UCSD-AML1 (cell line): ENCODE data around the gene MMP28.

Source experiments
- DNase-seq: peaks from one replicate; lab custom pipeline; 2025; ENCODE audit not compliant: unreplicated experiment; lab: John Stamatoyannopoulos, UW

The MMP28 gene

DNA sequence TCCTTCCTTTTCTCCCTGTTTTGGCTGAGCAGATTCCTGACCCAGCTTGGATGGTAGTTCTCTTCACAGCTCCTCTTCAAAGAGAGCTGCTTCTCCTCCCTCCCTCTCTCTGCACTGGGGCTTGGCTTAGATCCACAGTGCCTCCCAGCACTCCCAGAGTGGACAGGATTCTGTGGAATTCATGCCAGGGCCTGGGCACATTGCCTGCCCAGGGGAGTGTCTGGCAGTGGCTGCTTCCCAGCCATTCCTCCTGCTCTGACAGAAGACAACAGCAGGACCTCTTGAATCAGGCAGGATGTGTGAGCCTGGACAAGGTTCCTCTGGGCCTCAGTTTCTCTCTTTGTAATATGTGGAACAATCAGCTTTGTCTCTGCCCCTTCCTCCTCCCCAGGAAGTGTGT, 4.5 kb upstream of the MMP28 start:
- no peak for DNase-seq

DNA sequence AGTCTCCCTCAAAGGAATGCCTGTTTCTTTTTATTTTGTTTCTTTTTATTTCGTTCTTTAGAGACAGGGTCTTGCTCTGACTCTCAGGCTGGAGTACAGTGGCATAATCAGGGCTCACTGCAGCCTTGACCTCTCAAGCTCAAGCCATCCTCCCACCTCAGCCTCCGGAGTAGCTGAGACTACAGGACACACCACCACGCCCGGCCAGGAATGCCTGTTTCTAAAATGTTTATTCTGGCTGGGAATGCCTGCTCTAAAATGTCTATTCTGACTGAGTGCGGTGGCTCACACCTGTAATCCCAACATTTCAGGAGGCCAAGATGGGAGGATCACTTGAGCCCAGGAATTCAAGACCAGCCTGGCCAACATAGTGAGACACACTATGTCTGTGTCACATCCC, 2.5 kb upstream of the MMP28 start:
- DNase-seq: no peak

DNA sequence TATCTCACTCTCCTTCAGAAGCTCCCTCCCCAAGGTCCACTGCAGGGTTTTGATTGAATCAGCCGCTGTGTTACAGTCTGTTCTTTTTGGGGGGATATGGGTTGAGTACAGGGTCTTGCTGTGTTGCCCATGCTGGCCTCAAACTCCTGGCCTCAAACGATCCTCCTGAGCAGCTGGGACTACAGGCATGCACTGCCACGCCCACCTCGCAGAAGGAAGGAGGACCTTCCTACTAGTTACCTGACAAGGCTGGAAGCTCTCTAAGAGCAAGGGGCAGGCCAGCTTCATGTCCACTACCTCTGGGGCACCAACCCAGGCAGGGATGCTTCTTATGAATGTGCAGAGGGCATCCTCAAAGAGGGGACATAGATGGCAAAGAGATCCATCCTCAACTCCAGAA, 1.9 kb upstream of the MMP28 start:
- DNase-seq: no peak

DNA sequence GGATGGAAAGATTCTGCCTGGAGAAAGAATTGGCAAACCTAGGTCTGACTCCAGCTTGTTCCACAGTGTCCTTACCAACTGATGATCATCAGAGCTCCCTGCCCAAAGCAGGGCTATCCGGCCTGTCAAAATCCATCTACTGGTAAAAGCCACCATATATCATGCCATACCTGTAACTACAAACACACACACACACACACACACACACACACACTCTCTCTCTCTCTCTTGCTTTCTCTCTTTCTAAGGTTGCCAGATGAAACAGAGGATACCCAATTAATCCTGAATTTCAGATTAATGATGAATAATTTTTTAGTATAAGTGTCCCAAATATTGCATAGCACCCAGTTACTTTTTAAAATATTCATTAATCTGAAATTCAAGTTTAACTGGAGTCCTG, 1.5 kb upstream of the MMP28 start:
- DNase-seq: no peak

DNA sequence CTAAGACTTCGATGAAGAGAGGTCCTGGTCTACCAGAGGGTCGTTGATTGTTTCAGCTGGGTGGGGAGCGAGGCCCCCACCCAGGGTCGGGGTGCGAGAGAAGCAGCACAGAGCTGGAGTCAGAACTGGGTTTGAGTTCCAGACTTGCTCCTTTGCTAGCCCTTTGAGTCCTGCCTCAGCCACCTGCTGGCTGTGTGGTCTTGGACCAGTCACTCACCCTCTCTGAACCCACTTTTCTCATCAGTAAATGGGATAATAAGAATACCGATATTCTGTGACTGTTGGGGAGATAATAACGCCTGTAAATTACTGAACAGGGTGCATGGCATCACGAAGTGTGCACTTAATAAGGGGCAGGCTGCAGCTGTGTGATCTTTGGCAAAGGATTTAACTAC, 427 bp upstream of the MMP28 start:
- no peak for DNase-seq

GRCh38 chr17:35793257-35793656, 2.2 kb downstream of the MMP28 start:
- DNase-seq: no peak

- DNase-seq: no peak
These were observed 3.6 kb downstream of the MMP28 start for GRCh38 chr17:35791681-35792350.

DNA sequence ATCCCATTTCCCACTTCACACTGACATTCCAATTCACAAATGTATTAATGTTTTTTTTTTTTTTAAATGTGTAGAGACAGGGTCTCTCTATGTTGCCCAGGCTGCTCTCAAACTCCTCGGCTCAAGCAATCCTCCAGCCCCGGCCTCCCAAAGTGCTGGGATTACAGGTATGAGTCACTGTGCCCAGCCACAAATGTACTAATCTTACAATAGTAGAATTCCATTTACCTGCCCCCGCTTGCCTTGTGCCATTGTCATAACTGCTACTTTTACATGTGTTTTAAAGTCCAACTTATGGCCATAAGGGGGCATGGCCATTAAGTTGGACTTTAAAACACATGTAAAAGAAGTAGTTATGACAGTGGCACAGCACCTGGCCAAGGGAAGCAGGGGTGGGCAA, 4.6 kb downstream of the MMP28 start:
- DNase-seq: no peak

DNA sequence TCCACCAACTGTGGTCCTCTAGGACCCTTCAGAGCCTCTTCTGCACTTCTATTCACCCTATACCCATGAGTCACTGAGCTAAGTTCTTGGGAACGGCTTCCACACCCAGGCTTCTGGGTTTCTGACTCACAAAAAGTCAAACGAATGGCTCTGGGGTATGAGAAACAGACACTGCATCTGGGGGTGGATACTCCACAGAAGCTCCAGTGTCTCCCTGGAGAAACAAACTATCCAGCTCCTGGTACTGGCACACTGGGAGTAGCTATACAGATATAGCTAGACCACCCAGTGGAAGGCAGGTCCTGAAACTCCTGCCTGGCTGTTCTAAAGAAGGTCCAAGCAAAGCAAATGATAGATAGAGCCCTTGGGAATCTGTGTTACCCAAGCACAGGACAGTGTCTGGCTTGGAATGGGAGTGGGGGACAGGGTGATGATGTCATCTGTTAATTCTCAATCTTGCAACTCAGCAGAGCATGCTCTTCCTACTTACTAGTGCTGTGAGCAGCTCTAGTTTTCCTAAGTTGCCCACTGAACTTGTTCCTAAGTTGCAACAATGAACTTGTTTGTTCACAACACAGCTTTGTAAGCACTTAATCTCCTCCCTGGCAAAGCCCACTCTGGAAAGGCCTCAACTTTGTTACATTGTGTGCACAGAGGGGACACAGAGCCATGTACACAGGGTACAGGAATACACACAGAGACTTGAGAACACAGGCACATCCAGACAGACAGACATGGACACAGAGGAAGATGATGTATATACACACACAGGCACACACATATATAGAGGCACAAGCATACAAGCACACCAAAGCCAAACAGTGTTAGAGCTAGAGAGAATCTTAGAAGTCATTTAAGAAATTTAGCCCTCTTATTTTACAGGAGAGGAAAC, 6.7 kb downstream of the MMP28 start:
- DNase-seq: no peak

DNA sequence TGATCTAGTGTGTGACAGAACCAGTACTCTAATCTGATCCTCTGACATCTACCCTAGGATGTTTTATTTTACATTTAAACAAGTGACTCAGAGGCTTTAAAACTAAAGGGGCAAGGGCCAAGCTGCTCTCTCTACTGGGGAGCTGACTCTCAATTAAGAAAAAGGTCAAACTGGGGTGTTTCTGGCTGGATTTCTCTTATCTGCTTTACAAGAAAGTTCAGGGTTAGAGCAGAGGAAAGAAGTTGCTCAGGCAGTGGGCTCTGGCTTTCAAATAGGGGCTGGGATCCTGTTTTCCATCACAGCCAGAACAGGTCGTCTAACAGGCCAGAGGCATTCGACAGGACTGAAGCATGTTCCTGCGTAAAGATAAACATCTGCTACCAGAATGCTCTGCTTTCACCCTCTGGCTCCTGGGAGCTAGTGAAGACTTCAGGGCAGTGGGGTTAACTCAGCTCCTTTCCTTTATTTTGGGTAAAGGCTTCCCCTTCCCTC, 8.5 kb downstream of the MMP28 start:
- no peak for DNase-seq

DNA sequence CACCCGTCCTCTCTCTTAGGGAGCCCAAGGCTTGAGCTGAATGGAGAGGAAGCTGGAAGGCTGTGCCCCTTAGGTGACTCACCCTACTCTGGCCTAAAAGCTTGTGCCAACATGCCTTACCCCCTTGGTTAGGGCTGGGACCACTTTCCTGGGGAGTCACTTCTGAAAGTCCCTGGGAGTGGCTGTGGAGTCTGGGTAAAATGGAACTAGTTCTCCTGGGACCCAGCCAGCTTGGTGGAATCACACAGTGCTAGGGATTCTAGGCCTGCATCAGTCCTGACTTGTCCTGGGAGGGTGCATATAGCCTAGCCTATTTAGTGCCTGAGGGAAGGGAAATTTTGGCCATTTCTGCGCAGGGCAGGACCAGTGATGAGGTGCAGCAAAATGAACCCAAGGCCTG, 10.5 kb downstream of the MMP28 start:
- DNase-seq: no peak

DNA sequence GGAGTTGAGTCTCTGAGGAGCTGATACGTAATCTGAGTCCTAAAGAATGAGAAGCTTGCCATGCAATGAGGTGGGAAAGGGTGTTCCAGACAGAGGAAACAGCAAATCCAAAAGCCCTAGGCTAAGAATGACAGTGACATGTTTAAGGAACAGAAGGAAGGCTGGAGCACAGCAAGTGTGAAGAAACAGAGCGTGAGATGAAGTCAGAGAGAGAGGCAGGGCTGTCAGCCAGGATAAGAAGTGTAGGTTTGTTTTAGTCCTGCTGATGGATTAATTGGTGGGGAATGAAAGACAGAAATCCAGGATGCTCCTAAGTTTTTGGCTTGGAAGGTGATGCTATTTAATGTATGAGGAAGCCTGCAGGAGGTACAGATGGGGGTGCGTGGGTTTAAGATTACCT, 14.5 kb downstream of the MMP28 start:
- DNase-seq: no peak

DNA sequence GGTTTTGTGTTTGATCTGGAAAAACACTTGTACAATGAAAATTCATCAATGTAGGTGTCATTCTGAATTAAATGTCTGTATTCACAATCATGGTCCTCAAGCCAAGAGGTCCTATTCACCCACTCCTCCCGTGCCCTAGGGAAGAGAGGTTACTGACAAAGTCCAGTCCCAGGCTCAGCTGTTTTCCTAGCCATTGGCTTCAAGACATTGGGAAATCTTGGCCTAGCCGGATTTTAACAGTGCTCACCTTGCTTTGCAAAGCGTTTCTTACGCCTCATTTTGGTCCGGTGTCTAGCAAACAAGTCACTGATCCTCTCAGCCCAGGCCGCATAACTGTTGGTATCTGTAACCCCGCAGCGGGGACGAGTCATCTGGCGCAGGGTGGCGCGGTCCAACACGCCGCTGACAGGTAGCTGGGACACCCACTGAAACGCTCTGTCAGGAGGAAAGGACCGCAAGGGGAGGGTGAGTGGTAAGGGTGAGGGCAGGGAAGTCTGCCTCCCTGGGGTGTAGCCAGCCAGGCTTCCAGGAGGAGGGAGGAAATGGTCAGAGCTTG, 16.7 kb downstream of the MMP28 start:
- DNase-seq: no peak

- peak; percentile 61 for DNase-seq
These were observed 19.9 kb downstream of the MMP28 start for GRCh38 chr17:35775583-35775982.

- DNase-seq: no peak
These were observed 20.4 kb downstream of the MMP28 start for GRCh38 chr17:35775039-35775438.

- DNase-seq: no peak
These were observed 20.9 kb downstream of the MMP28 start for GRCh38 chr17:35774499-35774898.

DNA sequence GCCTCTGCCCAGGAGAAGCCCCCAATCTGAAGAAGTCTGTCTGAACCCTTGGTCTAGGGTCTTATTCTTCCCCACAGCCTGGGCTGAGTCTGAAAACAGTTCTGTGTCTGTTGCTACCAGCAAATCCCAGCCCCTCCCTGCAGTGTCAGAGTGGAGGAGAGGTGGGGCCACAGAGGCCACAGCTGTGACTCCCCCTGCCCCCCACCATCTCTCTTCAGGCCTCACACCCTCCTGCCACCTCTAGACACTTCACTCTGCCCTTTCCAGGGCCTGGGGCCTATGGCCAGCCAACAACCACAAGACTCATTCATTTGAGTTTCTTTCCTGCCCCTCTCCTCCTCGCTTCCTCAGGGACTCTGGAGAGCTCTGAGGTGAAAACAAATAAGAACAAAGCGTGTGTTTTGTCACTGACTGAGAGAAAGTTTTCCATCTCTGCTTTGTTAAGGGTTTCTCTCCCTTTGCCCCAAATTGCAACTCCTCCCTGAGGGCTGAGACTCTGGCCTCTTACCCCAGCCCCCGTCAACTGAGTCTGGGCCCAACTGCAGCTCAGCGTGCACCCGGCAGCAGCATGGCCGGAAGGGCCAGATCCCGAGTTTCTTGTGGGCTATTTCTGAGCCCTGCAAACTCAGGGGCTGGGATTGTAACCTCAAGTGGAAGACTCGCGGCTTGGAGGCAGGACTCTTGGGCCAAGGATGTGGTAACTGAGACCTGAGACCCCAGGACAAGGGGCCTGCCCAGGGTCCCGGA, 21.6 kb downstream of the MMP28 start:
- peak; percentile 62 for DNase-seq

- DNase-seq: no peak
These were observed 22.3 kb downstream of the MMP28 start for GRCh38 chr17:35773129-35773528.

GRCh38 chr17:35769895-35770486, 25.4 kb downstream of the MMP28 start:
- DNase-seq: no peak

DNA sequence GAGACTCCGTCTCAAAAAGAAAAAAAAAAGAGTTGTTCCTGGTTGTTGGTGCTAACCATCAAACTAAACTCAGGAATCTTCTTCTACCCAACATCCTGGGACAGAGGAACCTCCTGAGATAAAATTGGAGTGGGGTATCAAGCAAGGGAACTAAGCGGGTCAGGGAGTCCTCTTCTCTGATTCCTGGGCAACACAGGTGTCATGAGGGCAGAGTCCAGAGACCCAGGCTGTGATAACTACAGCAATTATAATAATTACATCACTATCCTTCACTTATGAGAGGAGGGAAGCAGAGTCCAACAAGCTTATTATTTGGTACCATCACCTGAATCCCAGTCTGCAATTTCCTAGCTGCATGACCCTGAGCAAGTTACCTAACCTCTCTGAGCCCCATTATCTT, 26.6 kb downstream of the MMP28 start:
- DNase-seq: no peak

- DNase-seq: peak; percentile 24
These were observed 28.4 kb downstream of the MMP28 start for GRCh38 chr17:35766903-35767510.
